Astrocyte of the hippocampus (primary cell): ENCODE data around the gene FILIP1L.
"Not testable (repeated sequence)": the region's sequence is repeated elsewhere in the genome, so short reads cannot be mapped to it uniquely, and the experiment has no call there.

ENCODE experiments used
- DNase-seq: peaks from one replicate; pipeline ENCODE4 v3.0.0; 2011; ENCODE audit warnings: low read depth, low spot score

Gene FILIP1L

GRCh38 chr3:100073714-100074307 is 40.5 kb downstream of the FILIP1L start:
- peak; percentile 68 for DNase-seq

- no peak for DNase-seq
Measured at GRCh38 chr3:100073049-100073713, 41.1 kb downstream of the FILIP1L start.

- no peak for DNase-seq
Measured at GRCh38 chr3:100072326-100073048, 41.8 kb downstream of the FILIP1L start.

GRCh38 chr3:100069472-100069871 is 44.8 kb downstream of the FILIP1L start:
- DNase-seq, result no peak

- peak; percentile 74 for DNase-seq
Measured at GRCh38 chr3:100068826-100069225, 45.5 kb downstream of the FILIP1L start.

- DNase-seq, result no peak
Measured at GRCh38 chr3:100067589-100067988, 46.7 kb downstream of the FILIP1L start.

GRCh38 chr3:100063929-100064461 is 50.3 kb downstream of the FILIP1L start:
- no peak for DNase-seq

- no peak for DNase-seq
Measured at GRCh38 chr3:100062665-100063064, 51.6 kb downstream of the FILIP1L start.

GRCh38 chr3:100060685-100061484 is 53.4 kb downstream of the FILIP1L start:
- DNase-seq, result no peak

- no peak for DNase-seq
Measured at GRCh38 chr3:100059472-100059871, 54.8 kb downstream of the FILIP1L start.

GRCh38 chr3:100057716-100058575 is 56.4 kb downstream of the FILIP1L start:
- no peak for DNase-seq

- DNase-seq, result no peak
Measured at GRCh38 chr3:100053951-100054620, 60.2 kb downstream of the FILIP1L start.

- DNase-seq, result not testable (repeated sequence)
Measured at GRCh38 chr3:100051513-100051912, 62.8 kb downstream of the FILIP1L start.

GRCh38 chr3:100048248-100048647 is 66.1 kb downstream of the FILIP1L start:
- no peak for DNase-seq

GRCh38 chr3:100047455-100048141 is 66.7 kb downstream of the FILIP1L start:
- DNase-seq, result peak; percentile 75

GRCh38 chr3:100046986-100047385 is 67.3 kb downstream of the FILIP1L start:
- no peak for DNase-seq

- peak; percentile 80 for DNase-seq
Measured at GRCh38 chr3:100045696-100046095, 68.6 kb downstream of the FILIP1L start.

GRCh38 chr3:100044369-100044768 is 69.9 kb downstream of the FILIP1L start:
- no peak for DNase-seq

- DNase-seq, result no peak
Measured at GRCh38 chr3:100043271-100043670, 71.0 kb downstream of the FILIP1L start.
